ENCODE measurements around the gene ABL1.
A peak's percentile ranks its signal among the peaks of the same experiment; 100 is the strongest.

ABL1 gene

DNA sequence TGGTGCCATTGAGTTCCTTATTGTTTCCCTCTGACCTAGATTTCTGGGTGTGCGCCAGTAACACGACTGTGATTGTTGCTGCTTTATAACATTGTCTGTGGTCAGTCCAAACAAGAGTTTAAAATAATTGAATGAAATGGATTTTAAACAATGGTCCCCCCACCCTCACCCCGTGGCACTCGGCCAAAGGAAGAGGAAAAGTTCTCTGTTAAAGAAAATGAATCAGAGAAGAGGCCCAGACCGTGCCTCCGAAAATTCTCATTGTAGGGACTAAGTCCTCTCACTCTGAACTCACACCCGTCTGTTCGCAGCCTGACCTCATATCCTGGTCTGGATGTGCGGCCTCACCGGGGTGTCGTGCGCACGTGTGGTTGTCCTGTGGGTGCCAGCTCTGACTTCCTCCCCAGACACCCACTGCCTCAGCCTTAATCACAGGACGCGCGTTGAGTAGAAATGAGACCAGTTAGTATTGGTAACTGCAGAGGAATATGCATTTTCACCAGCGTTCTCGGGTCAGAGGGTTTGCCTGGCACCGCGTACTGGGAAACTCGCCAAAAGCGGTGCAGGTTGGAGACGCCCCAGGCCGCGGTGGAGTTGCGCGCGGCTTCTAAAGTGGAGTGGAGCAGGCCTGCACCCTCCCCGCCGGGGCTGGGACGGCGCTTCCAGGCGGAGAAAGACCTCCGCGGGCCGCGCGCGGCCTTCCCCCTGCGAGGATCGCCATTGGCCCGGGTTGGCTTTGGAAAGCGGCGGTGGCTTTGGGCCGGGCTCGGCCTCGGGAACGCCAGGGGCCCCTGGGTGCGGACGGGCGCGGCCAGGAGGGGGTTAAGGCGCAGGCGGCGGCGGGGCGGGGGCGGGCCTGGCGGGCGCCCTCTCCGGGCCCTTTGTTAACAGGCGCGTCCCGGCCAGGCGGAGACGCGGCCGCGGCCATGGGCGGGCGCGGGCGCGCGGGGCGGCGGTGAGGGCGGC is at the start of gene ABL1:
Gene ABL1, plus strand, starts transcription at position 884 of the 966 bp plus-strand sequence. CDS start 193 bp downstream, outside the sequence.
- in situ Hi-C loops (cut with MboI; ENCODE audit: low sequenced_read_pairs, unreplicated experiment): no loop called here
- TF ChIP-seq, protein P1, sequence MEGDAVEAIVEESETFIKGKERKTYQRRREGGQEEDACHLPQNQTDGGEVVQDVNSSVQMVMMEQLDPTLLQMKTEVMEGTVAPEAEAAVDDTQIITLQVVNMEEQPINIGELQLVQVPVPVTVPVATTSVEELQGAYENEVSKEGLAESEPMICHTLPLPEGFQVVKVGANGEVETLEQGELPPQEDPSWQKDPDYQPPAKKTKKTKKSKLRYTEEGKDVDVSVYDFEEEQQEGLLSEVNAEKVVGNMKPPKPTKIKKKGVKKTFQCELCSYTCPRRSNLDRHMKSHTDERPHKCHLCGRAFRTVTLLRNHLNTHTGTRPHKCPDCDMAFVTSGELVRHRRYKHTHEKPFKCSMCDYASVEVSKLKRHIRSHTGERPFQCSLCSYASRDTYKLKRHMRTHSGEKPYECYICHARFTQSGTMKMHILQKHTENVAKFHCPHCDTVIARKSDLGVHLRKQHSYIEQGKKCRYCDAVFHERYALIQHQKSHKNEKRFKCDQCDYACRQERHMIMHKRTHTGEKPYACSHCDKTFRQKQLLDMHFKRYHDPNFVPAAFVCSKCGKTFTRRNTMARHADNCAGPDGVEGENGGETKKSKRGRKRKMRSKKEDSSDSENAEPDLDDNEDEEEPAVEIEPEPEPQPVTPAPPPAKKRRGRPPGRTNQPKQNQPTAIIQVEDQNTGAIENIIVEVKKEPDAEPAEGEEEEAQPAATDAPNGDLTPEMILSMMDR (IDR thresholded peaks at IDR 0.05; ENCODE audit: borderline replicate concordance, control extremely low read depth, extremely low read depth, insufficient read depth, missing control alignments): no peak
- peak; percentile 85 for DNase-seq (ENCODE audit: low spot score)

DNA sequence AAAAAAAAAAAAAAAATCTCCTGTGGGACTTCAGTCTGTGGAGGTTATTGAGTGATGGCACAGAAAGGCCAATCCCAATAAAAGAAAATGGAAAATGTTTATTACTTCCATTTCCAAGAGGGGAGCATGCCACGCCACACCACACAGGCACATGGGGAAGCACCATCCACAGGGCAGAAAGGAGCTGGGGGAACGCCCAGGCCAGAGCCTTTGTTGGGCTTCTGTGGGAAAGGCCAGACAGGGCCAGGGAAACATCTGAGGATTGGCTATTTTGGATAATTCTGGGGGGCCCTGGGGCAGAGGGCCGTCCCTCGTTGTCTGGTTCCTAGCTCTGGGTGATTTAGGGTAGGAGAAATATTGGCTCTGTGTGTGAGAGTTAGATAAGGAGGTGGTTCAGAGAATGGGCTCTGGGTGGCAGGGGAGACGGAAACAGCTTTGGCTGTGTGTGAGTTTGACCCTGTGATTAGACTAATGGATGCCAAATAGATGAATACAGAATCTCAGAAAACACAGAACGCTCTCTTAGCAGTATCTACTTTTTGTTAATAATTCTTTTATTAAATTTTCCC is 49.0 kb upstream of the ABL1 start:
- DNase-seq (ENCODE audit: low spot score): no peak
- in situ Hi-C loops (cut with MboI; ENCODE audit: low sequenced_read_pairs, unreplicated experiment): no loop called here
- TF ChIP-seq, protein P1 (IDR thresholded peaks at IDR 0.05; ENCODE audit: borderline replicate concordance, control extremely low read depth, extremely low read depth, insufficient read depth, missing control alignments): no peak

- no peak for DNase-seq (ENCODE audit: low spot score)
- in situ Hi-C loops (cut with MboI; ENCODE audit: low sequenced_read_pairs, unreplicated experiment): no loop called here
These were observed 48.5 kb upstream of the ABL1 start for GRCh38 chr9:130786526-130786925.

GRCh38 chr9:130789747-130790672 is 45.0 kb upstream of the ABL1 start:
- TF ChIP-seq, protein P1 (IDR thresholded peaks at IDR 0.05; ENCODE audit: borderline replicate concordance, control extremely low read depth, extremely low read depth, insufficient read depth, missing control alignments): no peak
- DNase-seq (ENCODE audit: low spot score): no peak
- in situ Hi-C loops (cut with MboI; ENCODE audit: low sequenced_read_pairs, unreplicated experiment): no loop called here

More at GRCh38 chr9:130786526-130786925, 48.5 kb upstream of the ABL1 start:
- TF ChIP-seq, protein P1 (IDR thresholded peaks at IDR 0.05; ENCODE audit: borderline replicate concordance, control extremely low read depth, extremely low read depth, insufficient read depth, missing control alignments): no peak

DNA sequence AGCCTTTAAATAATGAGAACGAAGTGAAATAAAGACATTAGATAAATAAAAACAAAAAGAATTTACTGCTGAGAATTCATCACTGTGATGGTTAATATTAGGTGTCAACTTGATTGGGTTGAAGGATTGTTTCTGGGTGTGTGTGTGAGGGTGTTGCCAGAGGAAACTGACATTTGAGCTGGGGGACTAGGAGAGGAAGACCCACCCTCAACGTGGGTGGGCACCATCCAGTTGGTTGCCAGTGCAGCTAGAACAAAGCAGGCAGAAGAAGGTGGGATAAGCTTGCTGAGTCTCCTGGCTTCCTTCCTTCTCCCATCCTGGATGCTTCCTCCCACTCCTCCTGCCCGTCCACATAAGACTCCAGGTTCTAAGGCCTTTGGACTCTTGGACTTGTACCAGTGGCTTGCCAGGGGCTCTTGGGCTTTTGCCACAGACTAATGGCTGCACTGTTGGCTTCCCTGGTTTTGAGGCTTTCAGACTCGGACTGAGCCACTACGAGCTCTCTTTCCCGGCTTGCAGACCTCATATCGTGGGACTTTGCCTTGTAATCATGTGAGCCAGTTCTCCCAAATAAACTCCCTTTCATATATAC is 43.7 kb upstream of the ABL1 start:
- in situ Hi-C loops (cut with MboI; ENCODE audit: low sequenced_read_pairs, unreplicated experiment): no loop called here
- no peak for DNase-seq (ENCODE audit: low spot score)
- TF ChIP-seq, protein P1 (IDR thresholded peaks at IDR 0.05; ENCODE audit: borderline replicate concordance, control extremely low read depth, extremely low read depth, insufficient read depth, missing control alignments): no peak
